H1 (cell line): ENCODE results near the gene CORO2B. TPM values are rescaled to one million over a fixed set of nuclear protein-coding genes. Genes with fewer than 3 reads are reported as not detected.

Experiments
- polyA plus RNA-seq, 7 experiments: library from polyadenylated mRNA; depleted of rRNA in 3 of 7; stranded (reverse) in 5 of 7; unstranded in 2 of 7; fragments of >200 nt in 5 of 7; fragments of 200-250 nt in 2 of 7; gene quantifications; 1 replicate in 5 of 7; 2 replicates in 1 of 7; 4 replicates in 1 of 7; pipeline versions ENCODE4 v1.2.1 to v1.2.3, GENCODE V29; 2011 to 2013; ENCODE audit warnings: missing spikeins in 2 of 7, mixed read lengths in 2 of 7
- total RNA-seq: library from RNA; stranded (reverse); fragmentation: NEBNext Ultra II Directional; extraction: Animal tissue kit (Norgen Biotek cat#: 25700); gene quantifications from 2 replicates; pipeline ENCODE4 v1.2.1, GENCODE V29; 2021
- TF ChIP-seq, protein P1 (sequence below): IDR thresholded peaks from 2 replicates; pipeline ENCODE4 v1.6.1; 2011; ENCODE audit warnings: low read depth, mild to moderate bottlenecking, low read length; ENCODE audit not compliant: insufficient read depth

Gene CORO2B
- total and polyA plus RNA-seq, 2 of the 8 experiments (the other 6 are each of a cell fraction or from before 2014, with no cell fraction given): 3.4 to 6.7 TPM

DNA sequence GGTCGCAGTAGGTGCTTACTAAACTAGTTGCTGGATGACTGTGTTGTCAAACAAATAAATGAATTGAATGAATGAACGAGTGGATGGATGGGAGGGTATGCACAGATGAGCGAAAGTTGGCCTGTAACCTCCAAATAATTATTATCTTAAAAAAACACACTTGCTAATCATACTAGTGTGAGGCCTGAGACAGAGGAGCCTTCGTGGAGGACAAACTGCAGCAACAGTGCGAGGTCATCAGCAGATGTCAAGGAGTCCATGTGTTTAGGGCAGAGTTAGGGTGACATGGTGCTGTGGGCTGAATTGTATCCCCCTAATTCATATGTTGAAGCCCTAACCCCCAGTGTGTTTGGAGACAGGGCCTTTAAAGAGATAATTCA, 24.4 kb downstream of the CORO2B start (continued):
- TF ChIP-seq, protein P1, sequence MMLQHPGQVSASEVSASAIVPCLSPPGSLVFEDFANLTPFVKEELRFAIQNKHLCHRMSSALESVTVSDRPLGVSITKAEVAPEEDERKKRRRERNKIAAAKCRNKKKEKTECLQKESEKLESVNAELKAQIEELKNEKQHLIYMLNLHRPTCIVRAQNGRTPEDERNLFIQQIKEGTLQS: no peak
